Kidney epithelial cell (primary cell): Measurements from ENCODE around the gene ELOA. TPM values are rescaled to one million over a fixed set of nuclear protein-coding genes. Genes with fewer than 3 reads are reported as not detected.
"Not testable (repeated sequence)": the region's sequence is repeated elsewhere in the genome, so short reads cannot be mapped to it uniquely, and the experiment has no call there.

Source experiments
- DNase-seq: peaks from one replicate; pipeline ENCODE4 v3.0.0-alpha.2; 2010; ENCODE audit warnings: low read depth
- H3K27me3 ChIP-seq: 2 replicates; pipeline ENCODE4 v1.6.0; 2011; ENCODE audit warnings: low read length; ENCODE audit not compliant: control insufficient read depth, insufficient read depth
- H3K36me3 ChIP-seq: 2 replicates; pipeline ENCODE4 v1.5.1; 2011; ENCODE audit warnings: low read length; ENCODE audit not compliant: control insufficient read depth, insufficient read depth
- H3K4me3 ChIP-seq: 2 replicates; pipeline ENCODE4 v1.5.1; 2011; ENCODE audit warnings: low read depth, mild to moderate bottlenecking, control low read depth, low read length
- CTCF ChIP-seq: IDR thresholded peaks from 2 replicates; pipeline ENCODE4 v1.5.1; 2011; ENCODE audit warnings: mild to moderate bottlenecking, moderate library complexity, low read length, control low read depth, inconsistent platforms; ENCODE audit not compliant: insufficient read depth, poor library complexity, severe bottlenecking
- total RNA-seq: library from RNA; depleted of rRNA; stranded (reverse); fragments of >200 nt; gene quantifications from 2 replicates; pipeline ENCODE4 v1.2.3, GENCODE V29; 2015

The ELOA gene
- total RNA-seq, 1 donor from 2014 or later: 56.7 TPM

GRCh38 chr1:23800400-23801337 lies 57.4 kb downstream of the ELOA start, which contains the start of gene GALE:
Gene GALE, minus strand, starts transcription at chr1:23800754. Its CDS starts 1,747 bp downstream, at chr1:23799007.
- H3K27me3 ChIP-seq: no peaks in the 10 kb centered on the region
- peak; percentile 74 for DNase-seq
- peaks cover 2% of the 10 kb centered on the region for H3K36me3 ChIP-seq
- H3K4me3 ChIP-seq: peak within 1 kb of the TSS; percentile 97
- peak; percentile 11 for TF ChIP-seq CTCF

GRCh38 chr1:23801338-23801748 lies 58.1 kb downstream of the ELOA start:
- H3K36me3 ChIP-seq: peaks cover 2% of the 10 kb centered on the region
- peak overlapping the region; percentile 97 for H3K4me3 ChIP-seq
- no peak for DNase-seq
- H3K27me3 ChIP-seq: no peaks in the 10 kb centered on the region
- TF ChIP-seq CTCF: no peak

DNA sequence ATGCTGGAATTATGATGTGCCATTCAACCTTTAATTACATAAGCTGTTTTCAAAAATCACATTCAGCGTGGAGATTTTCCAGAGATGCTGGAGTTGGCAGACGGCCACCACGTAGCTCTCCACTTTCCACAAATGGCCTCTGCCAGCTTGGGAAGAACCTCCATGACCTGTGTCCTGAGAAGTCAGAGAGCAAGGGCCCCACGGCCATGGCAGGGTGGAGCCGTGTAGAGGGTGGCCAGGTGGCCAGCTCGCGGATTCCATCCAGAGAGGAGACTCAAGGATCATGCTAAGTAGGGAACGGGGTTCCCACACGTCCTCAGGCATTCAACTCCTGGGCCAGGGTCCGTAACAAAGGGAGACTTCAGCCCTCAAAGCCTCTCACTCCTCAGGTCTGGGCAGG lies 58.6 kb downstream of the ELOA start:
- Histone ChIP-seq H3K4me3 (no peak overlapping the region), H3K27me3 (no peaks in the 10 kb centered on the region), H3K36me3 (peaks cover 1% of the 10 kb centered on the region)
- TF ChIP-seq CTCF: no peak
- DNase-seq: no peak

DNA sequence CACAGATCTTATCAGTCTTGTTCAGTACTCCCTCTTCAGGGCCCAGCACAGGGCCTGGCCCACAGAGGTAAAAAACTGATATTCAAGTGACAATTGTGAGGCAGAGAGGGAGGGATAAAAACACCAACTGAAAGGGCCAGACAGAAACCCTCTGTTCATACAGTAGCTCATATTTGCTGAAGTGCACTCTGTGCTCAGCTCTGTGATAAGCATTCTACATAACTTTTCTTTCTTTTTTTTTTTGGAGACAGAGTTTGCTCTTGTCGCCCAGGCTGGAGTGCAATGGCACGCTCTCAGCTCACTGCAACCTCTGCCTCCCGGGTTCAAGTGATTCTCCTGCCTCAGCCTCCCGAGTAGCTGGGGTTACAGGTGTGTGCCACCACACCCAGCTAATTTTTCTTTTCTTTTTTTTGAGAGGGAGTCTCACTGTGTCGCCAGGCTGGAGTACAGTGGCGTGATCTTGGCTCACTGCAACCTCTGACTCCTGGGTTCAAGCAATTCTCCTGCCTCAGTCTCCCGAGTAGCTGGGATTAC lies 59.6 kb downstream of the ELOA start:
- not testable (repeated sequence) for DNase-seq, H3K27me3 ChIP-seq, H3K4me3 ChIP-seq, H3K36me3 ChIP-seq

GRCh38 chr1:23803674-23804073 lies 60.4 kb downstream of the ELOA start:
- H3K27me3 ChIP-seq: no peaks in the 10 kb centered on the region
- no peak for TF ChIP-seq CTCF
- H3K4me3 ChIP-seq: no peak overlapping the region
- no peak for DNase-seq
- H3K36me3 ChIP-seq: no peaks in the 10 kb centered on the region

DNA sequence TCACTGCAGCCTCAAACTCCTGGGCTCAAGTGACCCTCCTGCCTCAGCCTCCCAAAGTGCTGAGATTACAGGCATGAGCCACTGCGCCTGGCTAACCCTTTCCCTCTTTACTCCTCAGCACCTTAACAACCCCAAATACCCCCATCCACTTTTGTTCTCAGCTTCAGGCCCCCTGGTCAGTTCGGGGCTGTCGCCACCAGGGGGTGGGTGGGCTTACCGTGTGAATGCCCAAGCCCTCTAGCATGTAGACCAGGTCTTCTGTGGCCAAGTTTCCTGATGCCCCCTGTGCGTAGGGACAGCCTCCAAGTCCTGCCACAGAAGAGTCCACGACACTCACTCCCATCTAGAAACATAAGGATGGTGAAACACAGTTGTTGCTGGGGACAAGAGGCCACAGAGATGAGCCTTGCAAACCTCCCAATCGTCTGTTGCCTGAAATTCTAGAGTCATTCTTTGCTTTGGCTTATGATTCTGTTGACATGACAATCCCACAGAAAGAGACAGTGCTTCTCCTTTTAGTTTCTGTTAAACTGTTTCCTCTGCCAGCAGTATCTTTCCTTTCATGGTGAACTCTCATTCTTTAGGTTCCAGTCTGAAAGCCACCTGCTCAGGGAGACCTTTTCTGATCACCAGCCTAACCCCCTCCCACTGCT lies 61.0 kb downstream of the ELOA start:
- Histone ChIP-seq H3K27me3 (no peaks in the 10 kb centered on the region), H3K4me3 (no peak overlapping the region), H3K36me3 (no peaks in the 10 kb centered on the region)
- TF ChIP-seq CTCF: peak; percentile 41
- no peak for DNase-seq
